Coronary artery (tissue), 2 donors: ENCODE data around the gene DMAC1.

Experiments
- DNase-seq: peaks from one replicate; pipeline ENCODE4 v3.0.0-alpha.2; 2017; ENCODE audit warnings: low spot score
- H3K27ac ChIP-seq, 2 donors: fragments of 200-600 bp; sonication (generic); one replicate each; pipeline ENCODE4 v1.5.1; 2016 to 2019
- H3K4me3 ChIP-seq: fragments of 200-600 bp; sonication (generic); 2 replicates; pipeline ENCODE4 v1.5.1; 2016; ENCODE audit warnings: mild to moderate bottlenecking, moderate library complexity
- TF ChIP-seq, protein P1 (sequence below): fragments of 200-600 bp; sonication (generic); IDR thresholded peaks from one replicate; pipeline ENCODE4 v1.5.1; 2019; ENCODE audit warnings: antibody characterized with exemption

Gene DMAC1

DNA sequence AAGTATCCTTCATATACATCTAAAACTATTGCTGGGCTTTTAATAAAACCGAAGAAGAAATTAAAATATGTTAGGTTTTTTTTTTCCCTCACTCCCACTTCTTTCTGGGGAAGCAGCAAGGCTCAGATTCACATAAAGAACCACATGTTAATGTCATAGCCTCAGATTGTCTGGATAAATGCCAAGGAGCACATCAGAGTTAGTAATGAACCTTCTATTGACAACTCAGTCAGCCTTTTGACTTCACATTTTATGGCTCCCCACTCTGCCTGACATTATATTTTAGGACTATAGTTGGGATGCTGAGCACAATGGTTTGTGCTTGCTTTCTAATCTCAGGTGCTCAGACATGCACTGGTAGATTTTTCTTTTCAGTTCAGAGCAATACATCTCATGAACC is 21.8 kb downstream of the DMAC1 start:
- Histone ChIP-seq H3K27ac (no peak overlapping the region), H3K4me3 (no peak overlapping the region)
- DNase-seq: no peak
- TF ChIP-seq, protein P1, sequence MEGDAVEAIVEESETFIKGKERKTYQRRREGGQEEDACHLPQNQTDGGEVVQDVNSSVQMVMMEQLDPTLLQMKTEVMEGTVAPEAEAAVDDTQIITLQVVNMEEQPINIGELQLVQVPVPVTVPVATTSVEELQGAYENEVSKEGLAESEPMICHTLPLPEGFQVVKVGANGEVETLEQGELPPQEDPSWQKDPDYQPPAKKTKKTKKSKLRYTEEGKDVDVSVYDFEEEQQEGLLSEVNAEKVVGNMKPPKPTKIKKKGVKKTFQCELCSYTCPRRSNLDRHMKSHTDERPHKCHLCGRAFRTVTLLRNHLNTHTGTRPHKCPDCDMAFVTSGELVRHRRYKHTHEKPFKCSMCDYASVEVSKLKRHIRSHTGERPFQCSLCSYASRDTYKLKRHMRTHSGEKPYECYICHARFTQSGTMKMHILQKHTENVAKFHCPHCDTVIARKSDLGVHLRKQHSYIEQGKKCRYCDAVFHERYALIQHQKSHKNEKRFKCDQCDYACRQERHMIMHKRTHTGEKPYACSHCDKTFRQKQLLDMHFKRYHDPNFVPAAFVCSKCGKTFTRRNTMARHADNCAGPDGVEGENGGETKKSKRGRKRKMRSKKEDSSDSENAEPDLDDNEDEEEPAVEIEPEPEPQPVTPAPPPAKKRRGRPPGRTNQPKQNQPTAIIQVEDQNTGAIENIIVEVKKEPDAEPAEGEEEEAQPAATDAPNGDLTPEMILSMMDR: no peak

DNA sequence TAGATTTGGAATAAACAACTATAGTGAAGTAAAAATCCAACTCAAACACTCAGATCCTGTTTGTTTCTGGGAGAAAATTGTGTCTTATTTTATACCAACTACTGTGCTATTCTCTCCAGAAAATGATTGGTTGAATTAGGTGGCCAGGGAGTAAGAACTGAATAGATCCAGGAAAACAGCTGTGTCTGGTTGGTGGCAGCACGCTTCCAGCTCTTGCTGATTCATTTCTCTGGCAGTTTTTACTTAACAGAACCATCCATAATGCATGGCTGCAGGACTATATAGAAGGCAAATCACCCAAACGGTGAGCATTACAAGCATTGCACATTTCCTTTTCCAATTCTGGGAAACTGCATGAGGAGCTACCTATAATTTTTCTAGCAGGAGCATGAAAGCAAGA is 29.5 kb downstream of the DMAC1 start:
- no peak for DNase-seq

DNA sequence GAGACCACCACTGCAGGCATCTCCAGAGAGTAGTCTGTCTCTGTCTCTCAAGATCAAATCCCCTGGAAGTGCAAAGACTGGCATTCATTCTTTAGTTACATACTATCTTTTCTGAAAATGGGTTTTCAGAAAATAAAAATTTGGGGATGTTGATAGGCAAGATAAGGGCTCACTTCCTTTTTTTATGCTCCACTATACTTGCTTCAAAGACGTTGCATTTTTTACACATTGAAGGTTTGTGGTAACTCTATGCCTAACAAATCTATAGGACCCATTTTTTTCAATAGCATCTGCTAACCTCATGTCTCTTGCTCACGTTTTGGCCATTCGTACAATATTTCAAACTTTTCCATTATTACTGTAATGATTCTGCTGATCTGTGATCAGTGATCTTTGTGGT is 37.0 kb downstream of the DMAC1 start:
- Histone ChIP-seq H3K27ac (no peak overlapping the region), H3K4me3 (no peak overlapping the region)
- DNase-seq: no peak
- TF ChIP-seq, protein P1: no peak

More for the DNA sequence above, 29.5 kb downstream of the DMAC1 start:
- TF ChIP-seq, protein P1: no peak
- Histone ChIP-seq H3K27ac (no peak overlapping the region), H3K4me3 (no peak overlapping the region)

DNA sequence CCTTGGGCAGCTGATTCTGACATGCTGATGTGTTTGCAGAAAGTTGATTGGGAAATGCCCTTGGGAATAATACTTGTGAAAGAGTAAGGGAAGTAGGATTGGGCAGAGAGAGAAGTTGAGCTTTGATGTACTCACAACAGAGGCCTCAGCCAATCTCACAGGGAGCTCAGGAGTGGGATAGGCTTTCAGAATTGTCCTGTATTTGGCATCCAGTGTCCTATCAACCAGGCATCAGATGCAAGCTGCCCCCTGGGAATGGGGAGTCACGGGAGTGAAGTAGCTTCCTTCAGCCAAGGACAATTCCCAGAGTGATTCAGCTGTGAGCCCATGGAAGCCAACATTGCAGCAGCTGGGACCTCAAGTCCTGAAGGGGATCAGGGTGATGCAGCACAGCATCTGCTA is 39.6 kb downstream of the DMAC1 start:
- DNase-seq: peak; percentile 70
- Histone ChIP-seq H3K4me3 (no peak overlapping the region), H3K27ac (no peak overlapping the region)
- TF ChIP-seq, protein P1: no peak

DNA sequence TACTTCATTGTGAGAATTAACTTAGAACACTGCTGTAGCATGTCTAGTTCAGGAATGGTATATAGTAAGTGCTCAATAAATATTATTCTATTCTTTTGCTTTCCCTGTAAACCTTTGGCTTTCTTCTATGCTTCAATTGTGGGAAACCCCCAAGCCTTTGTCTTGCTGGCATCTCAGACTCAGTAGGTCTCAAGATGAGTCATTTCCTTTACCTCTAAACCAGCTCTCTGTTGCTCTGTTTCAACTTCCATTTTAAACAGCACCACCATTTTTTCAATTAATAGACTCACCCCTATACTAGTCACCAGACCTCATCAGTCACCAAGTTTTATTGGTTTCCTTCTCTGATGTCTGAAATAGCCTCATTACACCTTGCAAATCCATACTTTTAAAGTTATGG is 43.5 kb downstream of the DMAC1 start:
- H3K27ac ChIP-seq: no peak overlapping the region
- TF ChIP-seq, protein P1: no peak
- no peak for DNase-seq
- H3K4me3 ChIP-seq: no peak overlapping the region

DNA sequence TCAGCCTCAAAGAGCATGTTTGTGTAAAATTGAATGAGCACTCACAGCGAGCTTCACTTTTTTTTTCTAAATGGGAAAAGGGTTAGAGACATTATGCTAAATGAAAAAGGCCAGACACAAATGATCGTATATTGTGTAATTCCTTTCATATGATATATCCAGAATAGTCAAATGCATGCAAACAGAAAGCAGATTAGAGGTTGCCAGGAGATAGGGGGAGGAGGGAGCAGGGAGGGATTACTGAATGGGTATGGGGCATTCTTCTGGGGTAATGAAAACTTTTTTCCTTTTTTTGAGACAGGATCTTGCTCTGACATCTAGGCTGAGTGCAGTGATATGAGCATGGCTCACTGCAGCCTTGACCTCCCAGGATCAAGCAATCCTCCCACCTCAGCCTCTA is 47.1 kb downstream of the DMAC1 start:
- DNase-seq: no peak
- TF ChIP-seq, protein P1: no peak
- Histone ChIP-seq H3K27ac (no peak overlapping the region), H3K4me3 (no peak overlapping the region)
